Mucosa of stomach (tissue), 1 donor: ENCODE results near the gene ORM2.
"Not testable (repeated sequence)": the region's sequence is repeated elsewhere in the genome, so short reads cannot be mapped to it uniquely, and the experiment has no call there.

ENCODE experiments used
- H3K27me3 ChIP-seq: one replicate; pipeline ENCODE4 v1.7.0; 2013; ENCODE audit warnings: mild to moderate bottlenecking, low read length; ENCODE audit not compliant: control insufficient read depth, insufficient read depth
- H3K36me3 ChIP-seq: one replicate; pipeline ENCODE4 v1.7.0; 2013; ENCODE audit warnings: low read length; ENCODE audit not compliant: control insufficient read depth, insufficient read depth
- H3K4me1 ChIP-seq: one replicate; pipeline ENCODE4 v1.7.0; 2013; ENCODE audit warnings: mild to moderate bottlenecking, low read length; ENCODE audit not compliant: control insufficient read depth, insufficient read depth
- H3K4me3 ChIP-seq: one replicate; pipeline ENCODE4 v1.7.0; 2013; ENCODE audit warnings: low read length
- H3K9ac ChIP-seq: one replicate; pipeline ENCODE4 v1.7.0; 2013; ENCODE audit warnings: mild to moderate bottlenecking, low read length, moderate library complexity
- H3K9me3 ChIP-seq: one replicate; pipeline ENCODE4 v1.7.0; 2013; ENCODE audit warnings: mild to moderate bottlenecking, low read length, moderate library complexity; ENCODE audit not compliant: control insufficient read depth
- donor health status: Pancreatic carcinoma.

ORM2 gene

GRCh38 chr9:114321759-114322158 lies 7.9 kb upstream of the ORM2 start:
- Histone ChIP-seq H3K4me1 (no peaks in the 10 kb centered on the region), H3K36me3 (no peaks in the 10 kb centered on the region), H3K9ac (no peak overlapping the region), H3K4me3 (no peak overlapping the region), H3K27me3 (no peaks in the 10 kb centered on the region), H3K9me3 (no peaks in the 10 kb centered on the region)

DNA sequence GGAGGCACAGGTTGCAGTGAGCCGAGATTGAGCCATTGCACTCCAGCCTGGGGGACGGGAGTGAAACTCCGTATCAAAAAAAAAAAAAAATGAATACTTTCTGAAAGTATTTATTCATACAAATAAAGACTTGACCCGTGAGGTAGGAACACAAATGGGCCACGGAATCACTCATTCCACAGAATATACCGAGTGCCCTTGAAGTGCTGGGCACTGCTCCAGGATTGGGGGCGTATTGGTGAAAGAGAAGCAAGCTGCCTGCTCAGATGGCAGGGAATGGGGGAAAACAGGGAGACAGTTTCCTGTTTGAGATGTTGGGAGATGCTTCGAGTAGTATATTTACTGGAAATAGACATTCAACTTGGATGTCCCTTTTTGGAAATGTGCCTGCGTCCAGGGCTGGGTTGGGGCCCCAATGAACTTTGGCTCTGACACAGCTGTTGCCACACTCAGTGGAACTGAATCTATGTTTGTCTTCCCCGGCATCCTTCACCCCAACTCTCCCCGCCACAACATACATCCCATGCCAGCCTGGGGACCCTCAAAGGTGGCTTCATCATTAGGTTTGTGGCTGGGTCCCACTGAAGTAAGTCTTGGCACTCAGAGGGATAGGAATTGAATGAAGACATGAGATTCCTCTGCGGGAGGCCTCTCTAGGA lies 7.4 kb upstream of the ORM2 start:
- H3K9ac ChIP-seq, H3K27me3 ChIP-seq, H3K4me1 ChIP-seq, H3K36me3 ChIP-seq, H3K9me3 ChIP-seq, H3K4me3 ChIP-seq: not testable (repeated sequence)

- H3K9ac ChIP-seq, H3K4me3 ChIP-seq: not testable (repeated sequence)
These were observed 6.7 kb upstream of the ORM2 start, which contains the start of gene ORM1 for GRCh38 chr9:114322831-114323531. TSS of gene ORM1 (plus strand) at chr9:114323098. CDS start at chr9:114323134, 36 bp downstream.

DNA sequence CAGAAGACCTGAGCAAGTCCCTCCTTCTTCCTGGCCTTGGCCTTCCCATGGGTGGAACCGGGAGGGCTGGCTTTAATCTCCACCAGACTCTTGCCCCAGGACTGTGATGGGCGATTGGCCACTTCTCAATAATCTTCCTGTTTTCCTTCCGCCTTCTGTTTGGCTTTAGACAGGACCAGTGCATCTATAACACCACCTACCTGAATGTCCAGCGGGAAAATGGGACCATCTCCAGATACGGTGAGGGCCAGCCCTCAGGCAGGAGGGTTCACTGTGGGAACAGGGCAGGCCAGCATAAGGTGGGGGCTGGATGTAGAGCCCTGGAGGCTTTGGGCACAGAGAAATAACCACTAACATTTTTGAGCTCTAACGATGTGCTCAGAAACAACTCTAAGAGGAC lies 5.8 kb upstream of the ORM2 start:
- H3K4me3 ChIP-seq, H3K27me3 ChIP-seq, H3K9ac ChIP-seq, H3K9me3 ChIP-seq, H3K36me3 ChIP-seq: not testable (repeated sequence)
- peaks cover 14% of the 10 kb centered on the region for H3K4me1 ChIP-seq

More at GRCh38 chr9:114322831-114323531, 6.7 kb upstream of the ORM2 start, which contains the start of gene ORM1:
- not testable (repeated sequence) for H3K4me1 ChIP-seq, H3K36me3 ChIP-seq, H3K27me3 ChIP-seq, H3K9me3 ChIP-seq

DNA sequence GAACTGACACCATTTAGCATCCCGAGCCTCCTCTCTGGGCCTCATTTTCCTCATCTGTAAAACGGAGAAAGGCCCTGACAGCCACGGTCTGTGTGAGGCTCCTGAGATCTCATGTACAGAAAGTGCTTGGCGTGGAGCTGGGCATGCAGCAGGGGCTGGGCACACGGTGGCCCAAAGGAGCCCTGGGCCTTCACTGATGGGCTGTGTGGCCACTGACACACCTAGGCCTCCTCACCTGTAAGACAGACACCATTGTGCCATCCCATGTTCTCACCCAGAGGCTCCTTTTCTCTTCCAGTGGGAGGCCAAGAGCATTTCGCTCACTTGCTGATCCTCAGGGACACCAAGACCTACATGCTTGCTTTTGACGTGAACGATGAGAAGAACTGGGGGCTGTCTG lies 5.2 kb upstream of the ORM2 start:
- Histone ChIP-seq H3K36me3 (no peaks in the 10 kb centered on the region), H3K9me3 (no peaks in the 10 kb centered on the region), H3K27me3 (no peaks in the 10 kb centered on the region), H3K4me1 (peaks cover 20% of the 10 kb centered on the region), H3K4me3 (no peak overlapping the region), H3K9ac (no peak overlapping the region)

- peaks cover 20% of the 10 kb centered on the region for H3K4me1 ChIP-seq
These were observed 4.7 kb upstream of the ORM2 start for GRCh38 chr9:114324965-114325364.

GRCh38 chr9:114325684-114326254 lies 3.9 kb upstream of the ORM2 start:
- H3K36me3 ChIP-seq, H3K4me3 ChIP-seq, H3K9me3 ChIP-seq, H3K9ac ChIP-seq, H3K27me3 ChIP-seq: not testable (repeated sequence)
- H3K4me1 ChIP-seq = peaks cover 20% of the 10 kb centered on the region

More at GRCh38 chr9:114324965-114325364, 4.7 kb upstream of the ORM2 start:
- H3K36me3 ChIP-seq, H3K9ac ChIP-seq, H3K4me3 ChIP-seq, H3K9me3 ChIP-seq, H3K27me3 ChIP-seq: not testable (repeated sequence)

DNA sequence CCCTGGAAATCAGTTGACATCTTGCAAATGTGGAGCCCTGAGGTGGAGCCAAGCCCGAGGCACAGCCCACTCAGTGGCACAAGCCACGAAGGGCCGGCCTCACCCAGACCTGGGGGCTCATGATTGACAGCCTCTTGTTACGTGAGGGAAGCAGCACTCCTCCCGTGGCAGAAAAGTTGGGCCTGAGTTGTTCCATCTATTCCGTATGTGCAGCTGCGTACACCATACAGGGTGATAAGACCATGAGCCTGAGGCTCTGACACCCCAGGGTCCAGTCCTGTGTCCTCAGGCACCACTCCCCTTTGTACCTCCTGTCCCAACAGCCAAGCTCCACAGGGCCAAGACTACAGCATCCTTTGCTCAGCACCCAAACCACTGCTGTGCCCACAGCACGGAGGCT lies 1.9 kb upstream of the ORM2 start:
- peaks cover 20% of the 10 kb centered on the region for H3K4me1 ChIP-seq
- H3K4me3 ChIP-seq = no peak overlapping the region
- H3K36me3 ChIP-seq = no peaks in the 10 kb centered on the region
- no peaks in the 10 kb centered on the region for H3K9me3 ChIP-seq
- H3K27me3 ChIP-seq = no peaks in the 10 kb centered on the region
- H3K9ac ChIP-seq = no peak overlapping the region

DNA sequence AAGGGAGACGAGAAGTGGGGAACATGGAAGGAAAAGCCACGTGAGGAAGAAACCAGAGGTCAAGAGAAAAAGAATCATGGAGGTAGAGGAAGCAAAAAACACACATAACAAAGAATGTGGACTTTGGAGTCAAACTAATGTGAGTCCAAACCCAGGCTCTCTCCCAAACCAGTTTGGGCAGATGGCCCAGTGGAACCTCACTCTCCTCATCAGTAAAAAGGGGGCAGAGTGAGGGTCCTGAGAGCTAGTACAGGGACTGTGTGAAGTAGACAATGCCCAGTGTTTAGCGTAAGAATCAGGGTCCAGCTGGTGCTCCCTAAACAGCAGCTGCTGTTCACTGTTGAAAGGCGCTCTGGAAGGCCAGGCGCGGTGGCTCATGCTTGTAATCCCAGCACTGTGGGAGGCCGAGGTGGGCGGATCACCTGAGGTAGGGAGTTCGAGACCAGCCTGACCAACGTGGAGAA lies 1.3 kb upstream of the ORM2 start:
- not testable (repeated sequence) for H3K27me3 ChIP-seq, H3K4me3 ChIP-seq, H3K9ac ChIP-seq, H3K36me3 ChIP-seq, H3K9me3 ChIP-seq
- peaks cover 20% of the 10 kb centered on the region for H3K4me1 ChIP-seq

DNA sequence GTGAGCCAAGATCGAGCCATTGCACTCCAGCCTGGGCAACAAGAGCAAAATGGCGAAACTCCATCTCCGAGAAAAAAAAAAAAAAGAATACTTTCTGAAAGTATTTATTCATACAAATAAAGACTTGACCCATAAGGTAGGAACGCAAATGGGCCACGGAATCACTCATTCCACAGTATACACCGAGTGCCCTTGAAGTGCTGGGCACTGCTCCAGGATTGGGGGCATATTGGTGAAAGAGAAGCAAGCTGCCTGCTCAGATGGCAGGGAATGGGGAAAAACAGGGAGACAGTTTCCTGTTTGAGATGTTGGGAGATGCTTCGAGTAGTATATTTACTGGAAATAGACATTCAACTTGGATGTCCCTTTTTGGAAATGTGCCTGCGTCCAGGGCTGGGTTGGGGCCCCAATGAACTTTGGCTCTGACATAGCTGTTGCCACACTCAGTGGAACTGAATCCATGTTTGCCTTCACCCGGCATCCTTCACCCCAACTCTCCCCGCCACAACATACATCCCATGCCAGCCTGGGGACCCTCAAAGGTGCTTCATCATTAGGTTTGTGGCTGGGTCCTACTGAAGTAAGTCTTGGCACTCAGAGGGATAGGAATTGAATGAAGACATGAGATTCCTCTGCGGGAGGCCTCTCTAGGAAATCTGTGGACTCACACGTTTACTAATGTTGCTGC lies 588 bp upstream of the ORM2 start:
- H3K4me1 ChIP-seq = peaks cover 20% of the 10 kb centered on the region
- H3K36me3 ChIP-seq, H3K27me3 ChIP-seq, H3K9ac ChIP-seq, H3K4me3 ChIP-seq, H3K9me3 ChIP-seq: not testable (repeated sequence)

DNA sequence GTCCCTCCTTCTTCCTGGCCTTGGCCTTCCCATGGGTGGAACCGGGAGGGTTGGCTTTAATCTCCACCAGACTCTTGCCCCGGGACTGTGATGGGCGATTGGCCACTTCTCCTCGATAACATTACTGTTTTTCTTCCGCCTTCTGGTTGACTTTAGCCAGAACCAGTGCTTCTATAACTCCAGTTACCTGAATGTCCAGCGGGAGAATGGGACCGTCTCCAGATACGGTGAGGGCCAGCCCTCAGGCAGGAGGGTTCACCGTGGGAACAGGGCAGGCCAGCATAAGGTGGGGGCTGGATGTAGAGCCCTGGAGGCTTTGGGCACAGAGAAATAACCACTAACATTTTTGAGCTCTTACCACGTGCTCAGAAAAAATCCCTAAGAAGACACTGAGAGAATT lies 967 bp downstream of the ORM2 start:
- no peaks in the 10 kb centered on the region for H3K9me3 ChIP-seq
- no peak overlapping the region for H3K4me3 ChIP-seq
- no peaks in the 10 kb centered on the region for H3K27me3 ChIP-seq
- H3K36me3 ChIP-seq = no peaks in the 10 kb centered on the region
- peaks cover 20% of the 10 kb centered on the region for H3K4me1 ChIP-seq
- no peak overlapping the region for H3K9ac ChIP-seq
